Upper lobe of left lung (tissue), 4 donors: ENCODE results near the gene CDK7.
"Not testable (repeated sequence)": the region's sequence is repeated elsewhere in the genome, so short reads cannot be mapped to it uniquely, and the experiment has no call there.

Experiments used
- CTCF ChIP-seq, 6 experiments: fragments of 450-650 bp in 4 of 6; fragments of 200-600 bp in 2 of 6; sonication (generic) in 2 of 6; IDR thresholded peaks; one replicate each; pipeline ENCODE4 v1.5.1; 2016 to 2019; ENCODE audit warnings: antibody characterized with exemption in 6 of 6
- EP300 ChIP-seq, 4 donors: sonication (generic); formaldehyde crosslinking; IDR thresholded peaks; one replicate each; pipeline ENCODE4 v1.5.1; 2017; ENCODE audit warnings: antibody characterized with exemption in 4 of 4, control low read depth in 2 of 4

DNA sequence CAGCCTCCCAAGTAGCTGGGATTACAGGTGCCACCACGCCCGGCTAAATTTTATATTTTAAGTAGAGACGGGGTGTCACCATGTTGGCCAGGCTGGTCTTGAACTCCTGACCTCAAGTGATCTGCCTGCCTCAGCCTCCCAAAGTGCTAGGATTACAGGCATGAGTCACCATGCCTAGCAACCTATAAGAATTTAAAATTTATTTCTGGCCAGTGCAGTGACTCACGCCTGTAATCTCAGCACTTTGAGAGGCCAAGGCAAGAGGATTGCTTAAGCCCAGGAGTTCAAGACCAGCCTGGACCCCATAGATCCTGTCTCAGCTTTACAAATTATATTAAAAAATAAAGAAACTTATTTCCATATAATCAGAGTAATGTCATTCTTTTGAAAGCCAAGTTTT, 21.3 kb downstream of the CDK7 start:
- TF ChIP-seq EP300, CTCF (IDR thresholded peaks at IDR 0.05): not testable (repeated sequence)
